CD4-positive, alpha-beta T cell treated with Interleukin-4 for 4 hours (primary cell): ENCODE data around the gene SORCS1.
"Not testable (repeated sequence)": the region's sequence is repeated elsewhere in the genome, so short reads cannot be mapped to it uniquely, and the experiment has no call there.

Source experiments
- DNase-seq: peaks from one replicate; pipeline ENCODE4 v3.0.0-alpha.2; 2020

SORCS1 gene

DNA sequence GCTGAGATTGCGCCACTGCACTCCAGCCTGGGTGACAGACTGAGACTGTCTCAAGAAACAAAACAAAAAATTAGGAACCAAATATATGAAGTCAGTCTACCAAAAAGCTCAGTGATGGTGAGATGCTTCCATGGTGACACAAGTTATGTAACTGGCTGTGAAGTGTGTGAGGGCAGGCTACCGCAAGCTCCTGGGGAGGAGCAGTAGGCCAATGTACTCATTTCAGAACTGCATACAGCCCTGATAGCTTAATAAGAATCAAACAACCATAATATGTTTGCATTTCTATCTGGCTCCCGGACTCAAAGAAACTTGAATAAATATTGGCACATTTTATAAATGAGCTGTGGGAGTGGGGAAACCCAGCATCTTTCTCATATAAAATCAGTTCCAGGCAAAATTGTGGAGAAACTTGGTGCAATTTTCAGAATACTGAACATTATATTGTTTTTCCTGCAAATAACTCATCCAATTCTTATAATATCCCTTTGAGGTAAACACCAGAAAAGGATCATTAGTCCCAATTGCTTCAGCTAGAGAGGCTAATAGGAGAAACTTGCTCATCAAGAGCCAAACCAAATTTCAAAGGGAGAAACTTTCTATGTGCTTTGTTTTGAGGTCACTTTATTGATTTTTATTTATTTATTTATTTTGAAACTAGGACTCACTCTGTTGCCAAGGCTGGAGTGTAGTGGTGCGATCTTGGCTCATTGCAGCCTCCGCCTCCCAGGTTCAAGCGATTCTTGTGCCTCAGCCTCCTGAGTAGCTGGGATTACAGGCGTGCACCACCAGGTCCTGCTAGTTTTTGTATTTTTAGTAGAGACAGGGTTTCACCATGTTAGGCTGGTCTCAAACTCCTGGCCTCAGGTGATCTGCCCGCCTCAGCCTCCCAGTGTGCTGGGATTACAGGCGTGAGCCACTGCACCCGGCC is 127.0 kb downstream of the SORCS1 start:
- no peak for DNase-seq

DNA sequence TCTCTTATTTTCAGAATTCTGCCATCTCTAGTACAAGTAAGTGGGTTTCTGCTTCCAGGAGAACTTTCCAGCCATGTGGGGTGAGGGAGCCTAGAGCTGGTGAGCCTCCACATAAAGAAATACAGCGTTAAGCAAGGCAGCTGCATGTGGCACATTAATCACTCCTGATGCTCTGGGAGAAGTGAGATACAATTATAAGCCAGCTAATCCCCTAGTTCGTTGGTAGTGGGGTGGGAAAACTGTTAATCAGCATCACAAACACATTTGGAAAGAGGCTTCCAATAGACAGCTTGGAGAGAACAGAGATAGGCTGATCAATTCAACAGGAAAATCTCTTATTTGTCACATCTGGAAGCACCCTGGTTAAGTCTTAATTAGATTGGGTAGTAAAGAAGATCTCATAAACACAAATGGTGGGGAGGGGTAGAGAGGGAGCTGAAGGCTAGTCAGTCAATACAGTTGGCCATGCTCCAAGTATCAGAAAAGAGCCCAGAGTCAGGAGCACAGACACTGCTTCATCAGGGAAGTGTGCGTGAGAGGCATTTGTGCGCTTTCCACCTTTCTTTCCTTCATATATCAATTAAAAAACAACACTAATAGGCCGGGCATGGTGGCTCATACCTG is 130.6 kb downstream of the SORCS1 start:
- no peak for DNase-seq

- DNase-seq, result no peak
Observed at GRCh38 chr10:107032700-107033401, 131.7 kb downstream of the SORCS1 start.

- no peak for DNase-seq
Observed at GRCh38 chr10:107031931-107032699, 132.4 kb downstream of the SORCS1 start.

DNA sequence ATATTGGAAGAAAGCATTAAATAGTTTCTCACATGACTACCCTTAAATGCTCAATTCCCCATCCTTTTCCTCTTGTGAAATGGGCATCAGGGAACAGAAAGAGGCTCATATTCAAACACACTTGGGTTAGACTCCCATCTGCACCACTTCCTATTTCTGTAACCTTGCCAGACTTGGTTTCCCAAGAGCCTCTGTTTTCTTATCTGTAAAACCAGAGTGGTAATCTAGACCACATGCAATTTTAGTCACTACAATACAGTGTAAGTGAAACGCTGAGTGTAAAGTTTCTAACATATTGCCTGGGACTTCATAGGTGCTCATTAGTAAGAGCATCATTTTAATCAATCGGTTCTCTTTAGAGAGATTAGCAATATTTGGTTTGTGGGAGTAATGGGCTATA is 136.3 kb downstream of the SORCS1 start:
- DNase-seq, result no peak

GRCh38 chr10:107025676-107026075 is 138.8 kb downstream of the SORCS1 start:
- DNase-seq, result no peak

DNA sequence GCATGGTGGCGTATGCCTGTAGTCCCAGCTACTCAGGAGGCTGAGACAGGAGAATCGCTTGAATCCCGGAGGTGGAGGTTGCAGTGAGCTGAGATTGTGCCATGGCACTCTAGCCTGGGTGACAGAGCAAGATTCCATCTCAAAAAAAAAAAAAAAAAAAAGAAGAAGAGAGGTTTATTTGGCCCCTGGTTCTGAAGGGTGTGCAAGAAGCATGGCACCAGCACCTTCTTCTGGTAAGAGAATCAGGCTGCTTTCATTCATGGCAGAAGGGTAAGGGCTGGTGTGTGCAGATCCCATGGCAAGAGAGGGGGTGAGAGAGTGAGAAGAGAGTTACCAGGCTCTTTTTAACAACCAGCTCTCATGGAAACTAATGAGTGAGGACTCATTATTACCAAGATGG is 140.5 kb downstream of the SORCS1 start:
- DNase-seq, result not testable (repeated sequence)

GRCh38 chr10:107022600-107023354 is 141.7 kb downstream of the SORCS1 start:
- DNase-seq, result no peak

GRCh38 chr10:107019154-107019553 is 145.4 kb downstream of the SORCS1 start:
- DNase-seq, result no peak

DNA sequence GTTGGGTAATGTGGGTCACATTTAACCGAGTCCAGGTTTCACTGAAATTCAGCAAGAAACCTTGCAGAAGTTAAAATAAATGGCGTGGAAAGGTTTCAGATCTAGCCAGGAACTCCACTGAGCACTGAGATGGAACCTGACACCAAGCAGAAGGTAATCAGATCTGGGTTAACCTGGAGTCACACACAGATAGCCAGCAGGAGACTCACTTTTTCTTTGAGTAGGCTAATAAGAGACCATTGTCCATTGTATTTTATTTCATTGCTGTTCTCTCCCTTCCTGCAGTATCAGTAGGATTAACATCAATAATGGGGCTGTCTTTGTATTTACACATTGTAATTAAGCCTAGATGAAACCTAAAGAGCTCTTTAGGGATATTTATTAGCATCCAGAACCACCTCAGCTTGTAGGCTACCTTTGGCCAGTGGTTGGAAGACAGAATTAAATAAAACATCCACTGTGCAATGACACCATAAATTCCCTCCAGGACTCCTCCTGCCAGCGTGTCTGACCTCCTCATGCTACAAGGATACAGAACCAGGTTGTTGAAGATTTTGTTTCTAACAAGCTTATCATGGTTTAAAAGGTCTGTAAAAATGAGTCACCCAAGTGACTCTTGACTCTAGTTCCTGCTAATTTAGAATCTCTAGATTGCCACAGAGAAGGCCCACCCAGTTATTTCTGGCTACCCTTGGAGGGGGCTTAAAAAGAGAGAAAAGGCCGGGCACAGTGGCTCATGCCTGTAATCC is 151.1 kb downstream of the SORCS1 start:
- no peak for DNase-seq

DNA sequence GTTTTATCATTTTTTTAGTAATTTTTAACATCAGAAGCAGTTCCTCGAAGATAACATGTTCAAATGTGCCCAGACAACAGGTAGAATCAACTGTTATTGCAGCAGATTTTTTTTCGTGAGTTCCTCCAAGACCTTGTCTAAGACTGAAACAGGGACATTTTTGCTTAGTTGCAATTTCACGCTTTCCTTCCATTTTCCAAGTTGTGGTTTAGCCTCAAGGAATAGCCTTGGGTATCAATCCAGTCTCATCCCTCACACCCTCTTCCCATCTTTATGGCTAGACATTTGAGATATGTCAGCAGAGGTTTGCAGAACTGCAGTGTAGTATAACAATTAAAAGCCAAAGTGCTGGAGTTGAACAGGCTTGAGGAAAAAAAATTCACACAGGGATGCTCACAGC is 152.5 kb downstream of the SORCS1 start:
- no peak for DNase-seq

GRCh38 chr10:107011105-107011504 is 153.4 kb downstream of the SORCS1 start:
- DNase-seq, result no peak

DNA sequence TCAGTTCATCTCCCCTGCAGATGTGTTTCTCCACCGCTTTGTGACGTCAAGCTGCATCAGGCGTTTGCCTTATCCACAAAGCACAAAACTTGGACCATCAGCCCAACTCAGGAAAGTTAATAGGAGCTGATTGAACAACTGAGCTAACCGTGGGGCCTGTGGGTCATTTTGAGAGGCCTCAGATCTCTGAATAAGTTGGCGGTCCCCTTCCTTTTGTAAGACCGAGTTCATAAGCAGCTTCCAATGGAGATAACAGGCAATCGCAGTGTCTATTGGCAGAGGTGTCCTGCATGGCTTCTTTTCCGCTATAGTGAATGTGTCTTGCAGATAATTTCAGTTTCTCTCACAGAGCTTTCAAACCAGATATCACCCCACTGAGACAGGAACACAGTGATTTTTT is 154.0 kb downstream of the SORCS1 start:
- no peak for DNase-seq

- DNase-seq, result no peak
Observed at GRCh38 chr10:107004362-107004761, 160.1 kb downstream of the SORCS1 start.

DNA sequence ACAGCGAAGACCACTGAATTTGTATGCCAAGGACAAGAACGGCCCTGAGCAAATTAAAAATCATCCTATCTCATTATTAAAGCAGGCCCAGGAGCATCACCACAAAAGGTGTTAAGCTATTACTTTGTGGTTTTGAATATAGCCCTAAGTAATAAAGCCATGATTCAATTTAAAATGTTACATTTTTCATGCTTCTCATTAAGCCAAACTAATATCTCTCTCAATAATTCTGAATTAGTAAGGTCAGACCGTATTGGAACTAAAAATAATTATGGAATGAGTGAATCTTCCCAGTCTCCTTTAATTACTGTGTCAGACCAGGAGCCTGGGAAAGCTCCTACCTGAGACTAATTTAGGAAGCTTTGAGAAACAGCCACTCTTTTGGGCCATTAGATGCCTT is 162.4 kb downstream of the SORCS1 start:
- no peak for DNase-seq

- no peak for DNase-seq
Observed at GRCh38 chr10:106999118-106999707, 165.3 kb downstream of the SORCS1 start.

- peak; percentile 9 for DNase-seq
Observed at GRCh38 chr10:106997721-106998120, 166.8 kb downstream of the SORCS1 start.

GRCh38 chr10:106996510-106996909 is 168.0 kb downstream of the SORCS1 start:
- no peak for DNase-seq

GRCh38 chr10:106992055-106992454 is 172.5 kb downstream of the SORCS1 start:
- no peak for DNase-seq

DNA sequence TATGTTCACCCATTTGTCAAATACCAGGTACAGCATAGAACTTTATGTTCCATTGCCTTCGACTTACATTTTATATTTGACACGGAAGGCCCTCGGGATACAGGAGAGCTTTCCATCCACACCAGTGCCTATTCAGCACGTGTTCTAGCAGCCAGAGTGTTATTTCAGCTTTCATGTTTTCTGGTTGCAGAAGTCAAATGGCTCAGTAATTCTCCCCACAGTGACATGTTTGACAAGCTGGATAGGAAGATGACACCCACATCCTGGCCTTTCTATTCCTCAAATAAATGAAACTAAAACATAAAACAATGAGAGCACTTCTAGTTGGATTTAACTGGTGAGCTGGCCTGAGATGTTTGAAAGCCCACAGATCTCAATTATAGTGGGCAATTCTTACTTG is 173.4 kb downstream of the SORCS1 start:
- DNase-seq, result no peak

- DNase-seq, result no peak
Observed at GRCh38 chr10:106987362-106987761, 177.1 kb downstream of the SORCS1 start.
